Posterior vena cava (tissue), 2 donors: Measurements from ENCODE around the gene SERTAD3. TPM values are rescaled to one million over a fixed set of nuclear protein-coding genes. Genes with fewer than 3 reads are reported as not detected.
"Not testable (repeated sequence)": the region's sequence is repeated elsewhere in the genome, so short reads cannot be mapped to it uniquely, and the experiment has no call there.

ENCODE experiments used
- DNase-seq: peaks from one replicate; pipeline ENCODE4 v3.0.0-alpha.2; 2020; ENCODE audit warnings: low spot score
- intact Hi-C, 2 donors: fragments of 100-400 bp; cut with DNase I; formaldehyde crosslinking; loops; one replicate each; pipeline versions ENCODE4 v1.14.1 to v1.14.2; 2022 to 2023
- total RNA-seq, 2 donors: library from RNA; stranded (reverse); fragmentation: NEBNext Ultra II Directional; extraction: Animal tissue kit (Norgen Biotek cat#: 25700); gene quantifications; one replicate each; pipeline ENCODE4 v1.2.1, GENCODE V29; 2021
- donor health status: DM: yes; HTN: yes; CAD: no.
- donor health status: DM: yes; HTN: yes; CAD: no.

The SERTAD3 gene
- total RNA-seq, 2 donors from 2014 or later = 33.8 to 48.6 TPM

DNA sequence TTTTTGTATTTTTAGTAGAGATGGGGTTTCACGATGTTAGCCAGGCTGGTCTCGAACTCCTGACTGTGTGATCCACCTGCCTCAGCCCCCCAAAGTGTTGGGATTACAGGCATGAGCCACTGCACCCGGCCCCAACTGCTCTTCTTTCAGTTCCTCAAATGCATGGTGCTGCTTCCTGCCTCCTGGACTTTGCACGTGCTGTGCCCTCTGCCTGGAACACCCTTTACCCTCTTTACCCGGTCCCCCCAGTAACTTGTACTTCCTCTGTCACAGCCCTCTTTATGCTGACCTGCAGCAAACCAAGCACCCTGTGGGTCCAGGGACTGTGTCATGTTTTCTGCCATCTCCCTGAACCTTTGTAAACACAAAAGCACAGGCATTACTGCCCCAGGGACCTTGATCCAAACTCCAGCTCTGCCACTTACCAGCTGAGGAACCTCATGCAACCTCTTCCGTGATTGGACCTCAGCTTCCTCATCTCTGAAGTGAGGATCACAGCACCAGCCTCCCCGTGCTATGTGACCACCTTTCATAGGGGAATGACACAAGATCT, 17.6 kb upstream of the SERTAD3 start:
- DNase-seq = peak; percentile 88
- intact Hi-C loops = no loop called here

DNA sequence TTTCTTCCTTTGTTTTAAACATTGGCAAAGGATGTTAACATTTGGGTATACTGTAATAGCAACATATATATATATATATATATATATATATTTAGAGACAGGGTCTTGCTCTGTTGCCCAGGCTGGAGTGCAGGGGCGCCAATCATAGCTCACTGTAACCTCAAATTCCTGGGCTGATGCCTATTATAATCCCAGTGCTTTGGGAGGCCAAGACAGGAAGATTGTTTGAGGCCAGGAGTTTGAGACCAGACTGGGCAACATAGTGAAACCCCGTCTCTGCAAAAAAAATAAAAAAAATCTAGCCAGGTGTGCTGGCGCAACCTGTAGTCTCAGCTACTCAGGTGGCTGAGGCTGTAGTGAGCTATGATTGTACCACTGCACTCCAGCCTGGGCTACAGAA, 16.1 kb upstream of the SERTAD3 start:
- DNase-seq = no peak
- intact Hi-C loops = no loop called here

DNA sequence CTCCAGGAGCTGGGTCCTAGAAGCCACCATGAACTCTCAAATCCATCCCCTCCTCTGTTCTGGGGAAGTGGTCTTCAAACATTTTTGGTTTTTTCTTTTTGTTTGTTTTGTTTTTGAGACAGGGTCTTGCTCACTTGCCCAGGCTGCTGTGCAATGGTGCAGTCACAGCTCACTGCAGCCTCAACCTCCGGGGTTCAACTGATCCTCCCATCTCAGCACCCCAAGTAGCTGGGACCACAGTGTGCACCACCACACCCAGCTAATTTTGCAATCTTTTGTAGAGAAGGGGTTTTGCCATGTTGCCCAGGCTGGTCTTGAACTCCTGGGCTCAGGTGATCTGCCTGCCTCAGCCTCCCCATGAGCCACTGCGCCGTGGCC, 14.5 kb upstream of the SERTAD3 start:
- intact Hi-C loops = no loop called here
- no peak for DNase-seq

DNA sequence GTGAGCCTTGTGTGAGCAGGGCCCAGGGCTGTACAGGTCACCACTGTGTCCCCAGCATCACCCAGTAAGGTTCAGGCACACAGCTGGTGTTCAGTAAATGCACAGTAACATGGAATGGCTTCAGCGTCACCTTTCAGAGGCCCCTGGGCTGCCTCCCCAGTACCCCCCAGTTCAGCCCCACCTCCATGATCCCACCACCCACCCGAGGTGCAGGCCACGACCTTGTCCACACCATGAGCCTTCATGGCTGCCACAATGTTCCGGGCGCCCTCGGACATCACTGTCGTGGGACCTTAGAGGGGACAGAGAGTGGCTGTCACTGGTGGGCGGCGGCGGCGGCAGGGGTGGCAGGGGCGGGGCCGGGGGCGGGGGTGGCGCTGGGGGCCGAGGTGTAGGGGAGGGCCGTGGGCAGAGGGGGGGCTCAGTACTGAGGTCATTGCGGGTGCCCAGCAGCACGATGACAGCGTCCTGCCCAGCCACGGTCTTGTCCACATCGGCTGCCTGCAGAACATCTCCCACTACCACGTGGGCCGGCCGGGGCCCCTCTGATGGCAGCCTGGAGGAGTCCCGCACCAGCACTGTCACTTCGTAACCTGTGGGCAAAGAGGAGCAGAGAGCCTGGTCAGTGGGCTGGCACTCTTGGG, 13.9 kb upstream of the SERTAD3 start:
- intact Hi-C loops = no loop called here
- DNase-seq = no peak

DNA sequence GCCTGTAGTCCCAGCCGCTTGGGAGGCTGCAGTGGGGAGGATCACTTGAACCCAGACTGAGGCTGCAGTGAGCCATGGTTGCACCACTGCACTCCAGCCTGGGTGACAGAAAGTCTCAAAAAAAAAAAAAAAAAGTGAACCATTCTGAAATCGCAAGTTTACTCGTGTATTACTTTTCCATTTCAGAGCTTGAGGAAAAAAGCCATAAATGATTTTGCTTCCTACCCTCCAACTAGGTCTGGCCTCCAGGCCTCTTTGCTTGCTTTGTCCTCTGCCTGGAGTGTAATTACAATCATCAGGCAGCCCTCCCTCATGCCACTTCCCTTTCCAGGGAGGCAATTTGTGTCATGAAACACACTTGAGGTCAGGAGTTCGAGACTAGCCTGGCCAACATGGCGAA, 12.9 kb upstream of the SERTAD3 start:
- intact Hi-C loops = no loop called here
- DNase-seq = no peak

DNA sequence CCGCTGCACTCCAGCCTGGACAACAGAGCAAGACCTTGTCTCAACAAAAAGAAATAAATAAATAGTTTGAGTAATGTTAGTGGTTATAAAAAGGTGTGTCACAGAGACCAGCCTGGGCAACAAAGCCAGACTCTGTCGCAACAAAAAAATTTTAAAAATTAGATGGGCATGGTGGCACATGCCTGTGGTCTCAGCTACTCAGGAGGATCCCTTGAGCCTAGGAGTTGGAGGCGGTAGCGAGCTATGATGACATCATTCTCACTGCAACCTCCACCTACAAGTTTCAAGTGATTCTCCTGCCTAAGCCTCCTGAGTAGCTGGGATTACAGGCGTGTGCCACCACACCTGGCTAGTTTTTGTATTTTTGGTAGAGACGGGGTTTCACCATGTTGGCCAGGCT, 9.8 kb upstream of the SERTAD3 start:
- DNase-seq, intact Hi-C loops: not testable (repeated sequence)

DNA sequence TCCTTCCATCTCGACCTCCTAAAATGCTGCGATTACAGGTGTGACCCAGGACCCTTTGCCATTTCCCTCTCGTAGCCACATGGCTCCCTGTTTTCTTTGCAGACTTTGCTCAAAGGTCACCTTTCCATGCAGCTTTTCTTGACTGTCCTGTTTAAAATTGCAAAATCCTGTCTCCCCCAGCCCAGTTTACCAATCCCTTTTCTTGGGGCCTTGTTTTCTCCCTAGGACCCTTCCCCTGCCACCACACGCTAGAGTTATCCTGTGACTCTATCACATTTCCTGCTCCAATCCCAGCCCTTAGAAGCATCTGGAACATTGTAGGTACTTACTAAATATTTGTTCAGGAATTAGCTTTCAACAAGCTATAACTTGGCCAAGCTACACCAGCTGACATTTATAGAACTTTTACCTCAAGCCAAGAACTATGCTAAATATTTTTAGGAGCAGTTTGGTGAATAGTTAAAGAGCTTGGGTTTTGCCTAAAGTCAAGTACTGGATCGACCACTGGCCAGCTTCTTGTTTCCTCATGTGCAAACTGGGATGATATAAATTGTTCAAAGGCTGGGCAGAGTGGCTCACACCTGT, 9.1 kb upstream of the SERTAD3 start:
- intact Hi-C loops = no loop called here
- no peak for DNase-seq

DNA sequence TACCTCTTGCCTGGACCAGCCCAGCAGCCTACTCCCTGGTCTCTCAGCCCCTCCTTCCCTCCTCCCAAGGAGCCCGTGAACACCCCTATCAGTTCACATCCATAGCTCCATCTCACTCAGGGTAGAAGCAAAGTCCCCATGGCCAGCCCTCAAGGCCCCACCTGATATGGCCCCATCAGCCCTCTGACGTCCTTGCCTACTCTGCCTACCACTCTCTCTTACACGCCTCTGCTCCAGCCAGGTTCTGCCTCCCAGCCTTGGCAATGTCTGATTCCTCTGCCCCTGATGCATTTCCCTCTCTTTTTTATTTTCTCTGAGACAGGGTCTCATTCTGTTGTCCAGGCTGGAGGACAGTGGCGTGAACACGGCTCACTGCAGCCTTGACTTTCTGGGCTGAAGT, 7.9 kb upstream of the SERTAD3 start:
- intact Hi-C loops = no loop called here
- no peak for DNase-seq

DNA sequence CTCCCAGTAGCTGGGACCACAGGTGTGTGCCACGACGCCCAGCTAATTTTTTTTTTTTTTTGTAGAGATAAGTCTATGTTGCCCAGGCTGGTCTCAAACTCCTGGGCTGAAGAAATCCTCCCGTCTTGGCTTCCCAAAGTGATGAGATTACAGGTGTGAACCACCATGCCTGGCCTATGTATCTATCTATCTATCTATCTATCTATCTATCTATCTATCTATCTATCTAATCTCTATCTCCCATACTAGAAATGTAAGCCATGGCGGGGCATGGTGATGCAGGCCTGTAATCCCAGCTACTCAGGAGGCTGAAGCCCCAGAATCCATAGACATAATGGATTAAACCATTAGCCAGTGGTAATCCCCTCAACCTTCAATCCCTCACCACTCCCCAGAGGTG, 6.5 kb upstream of the SERTAD3 start:
- intact Hi-C loops = no loop called here
- DNase-seq = no peak

DNA sequence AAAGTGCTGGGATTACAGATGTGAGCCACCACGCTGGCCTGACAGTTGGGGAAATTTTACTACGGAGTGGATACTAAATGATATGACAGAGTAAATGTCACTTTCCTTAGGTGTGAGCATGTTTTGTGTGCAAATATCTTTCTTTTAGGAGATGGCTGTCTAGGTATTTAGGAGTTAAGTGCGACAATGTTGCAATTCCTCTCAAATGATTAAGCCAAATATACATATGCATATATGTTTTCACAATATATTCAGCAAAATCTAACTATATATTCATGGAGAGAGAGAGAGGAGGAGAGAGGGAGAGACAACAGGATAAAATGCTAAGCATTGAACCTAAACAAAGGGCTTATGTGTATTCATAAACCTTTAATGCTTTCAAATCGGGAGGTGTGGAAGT, 5.4 kb upstream of the SERTAD3 start:
- intact Hi-C loops = loop anchor here in 1 of 2 donors (10.0 kb wide), 1 partner anchor 105 kb away; the partner anchor contains the start of genes C19orf47 and PLD3
- DNase-seq = no peak

DNA sequence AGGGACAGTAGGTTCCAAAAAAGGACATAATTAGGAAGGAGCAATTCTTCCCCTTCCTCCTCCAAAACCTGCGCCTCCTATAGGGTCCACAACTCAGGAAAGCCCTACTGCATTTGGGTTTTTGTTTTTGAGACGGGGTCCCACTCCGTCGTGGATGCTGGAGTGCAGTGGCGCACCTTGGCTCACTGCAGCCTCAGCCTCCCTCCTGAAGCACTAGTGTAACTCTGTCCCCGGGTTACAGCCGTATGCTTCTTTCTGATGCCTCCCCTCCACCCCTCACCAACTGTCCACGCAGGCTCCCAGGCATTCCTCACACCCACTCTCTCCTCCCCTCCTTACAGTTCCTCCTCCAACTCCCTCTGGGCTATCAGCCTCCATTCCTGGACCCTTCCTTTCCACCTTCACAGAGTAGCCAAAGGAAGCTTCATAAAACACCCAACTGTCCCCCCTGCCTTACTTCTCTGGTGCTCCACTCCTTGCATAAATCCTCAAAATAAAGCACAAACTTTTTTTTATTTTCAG, 2.2 kb upstream of the SERTAD3 start:
- DNase-seq = no peak
- intact Hi-C loops = loop anchor here in 1 of 2 donors (10.0 kb wide), 1 partner anchor 102 kb away; the partner anchor contains the start of genes C19orf47 and PLD3

DNA sequence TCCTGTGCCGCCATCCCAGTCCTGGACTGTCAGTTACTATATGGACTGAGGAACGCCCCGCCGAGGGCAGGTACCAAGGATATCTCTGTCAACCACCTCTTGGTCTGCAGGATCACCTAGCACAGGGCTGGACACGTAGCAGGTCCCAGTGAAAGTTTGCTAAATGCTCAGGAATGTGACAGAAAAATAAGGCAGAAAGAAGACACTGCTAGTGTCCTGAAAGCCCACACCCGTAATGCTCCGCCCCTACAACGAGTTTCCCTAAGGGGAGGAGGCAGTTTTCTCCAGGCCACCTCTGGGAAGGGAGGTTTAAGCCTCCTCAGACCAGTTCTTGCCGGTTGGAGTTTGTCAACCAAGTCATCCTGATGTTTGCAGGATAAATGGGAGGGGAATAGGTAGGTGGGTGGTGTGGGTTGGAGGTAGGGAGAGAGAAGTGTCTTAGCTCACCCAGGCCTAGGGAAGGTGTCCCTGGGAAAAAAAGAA, 1.7 kb upstream of the SERTAD3 start:
- intact Hi-C loops = loop anchor here in 1 of 2 donors (10.0 kb wide), 1 partner anchor 101 kb away; the partner anchor contains the start of genes C19orf47 and PLD3

DNA sequence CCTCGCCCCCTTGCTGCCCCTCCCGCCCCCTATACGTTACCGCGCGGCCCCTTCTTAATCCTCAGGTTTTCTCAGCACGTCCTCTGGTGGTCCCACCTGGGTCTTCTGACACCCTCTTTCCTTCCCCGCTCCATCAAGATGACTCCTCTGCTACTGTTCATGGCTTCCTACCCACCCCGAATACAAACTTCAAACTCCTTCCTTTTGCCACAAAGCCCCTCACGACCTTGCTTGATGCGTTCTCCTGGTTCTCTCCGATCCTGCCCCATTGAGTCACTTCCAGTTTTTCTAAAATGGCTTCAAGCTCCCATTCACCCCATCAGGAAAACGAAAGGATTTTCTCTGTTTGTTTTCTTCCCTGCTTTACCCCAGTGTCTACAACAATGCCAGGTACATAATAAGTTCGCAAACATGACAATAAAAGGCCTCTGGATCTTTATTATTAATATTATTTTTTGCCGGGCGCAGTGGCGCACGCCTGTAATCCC, 734 bp upstream of the SERTAD3 start:
- no peak for DNase-seq
- intact Hi-C loops = loop anchor here in 1 of 2 donors (10.0 kb wide), 1 partner anchor 100 kb away; the partner anchor contains the start of genes C19orf47 and PLD3

More for the DNA sequence above, 1.7 kb upstream of the SERTAD3 start:
- no peak for DNase-seq

DNA sequence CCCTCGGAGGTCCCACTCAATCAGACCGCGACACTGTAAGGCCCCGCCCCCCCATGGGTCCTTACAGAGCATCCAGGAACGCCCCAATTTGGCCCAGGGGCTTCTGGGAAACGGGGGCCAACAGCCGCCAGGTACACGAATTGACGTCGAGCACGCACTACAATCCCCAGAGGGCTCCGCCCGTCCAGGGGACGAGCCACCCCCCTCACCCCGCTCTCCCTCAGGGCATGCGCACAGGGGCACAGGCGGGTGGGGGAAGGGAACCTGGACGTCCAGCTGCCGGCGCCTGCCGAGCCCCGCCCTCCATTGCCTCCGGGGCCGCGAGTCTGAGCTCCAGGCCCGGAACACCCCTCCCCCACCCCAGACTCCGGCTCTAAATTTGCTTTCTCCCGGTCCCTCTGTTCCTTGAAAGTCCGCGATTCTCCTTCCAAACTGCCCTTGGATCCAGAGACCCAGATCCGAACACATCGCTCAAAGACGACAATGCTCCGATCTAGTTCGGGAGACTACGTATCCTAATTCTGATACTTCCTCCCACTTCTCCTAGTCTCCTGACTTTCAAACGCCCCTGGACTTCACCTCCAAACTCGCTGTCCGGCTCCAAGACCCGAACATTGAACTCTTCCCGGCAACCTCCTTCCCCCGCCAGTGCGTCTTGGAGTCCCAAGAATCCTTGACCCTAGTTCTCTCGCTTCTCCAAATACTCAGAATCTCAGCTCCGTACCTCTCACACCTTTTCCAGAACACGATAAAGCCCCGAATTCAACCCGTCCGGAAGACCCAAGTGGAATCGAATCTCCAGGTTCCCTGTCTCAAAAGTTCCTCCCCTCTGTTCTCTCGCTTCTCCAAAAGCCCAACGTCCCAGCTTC, 770 bp downstream of the SERTAD3 start:
- intact Hi-C loops = loop anchor here in 1 of 2 donors (10.0 kb wide), 1 partner anchor 99 kb away; the partner anchor contains the start of genes C19orf47 and PLD3
- peak; percentile 100 for DNase-seq

DNA sequence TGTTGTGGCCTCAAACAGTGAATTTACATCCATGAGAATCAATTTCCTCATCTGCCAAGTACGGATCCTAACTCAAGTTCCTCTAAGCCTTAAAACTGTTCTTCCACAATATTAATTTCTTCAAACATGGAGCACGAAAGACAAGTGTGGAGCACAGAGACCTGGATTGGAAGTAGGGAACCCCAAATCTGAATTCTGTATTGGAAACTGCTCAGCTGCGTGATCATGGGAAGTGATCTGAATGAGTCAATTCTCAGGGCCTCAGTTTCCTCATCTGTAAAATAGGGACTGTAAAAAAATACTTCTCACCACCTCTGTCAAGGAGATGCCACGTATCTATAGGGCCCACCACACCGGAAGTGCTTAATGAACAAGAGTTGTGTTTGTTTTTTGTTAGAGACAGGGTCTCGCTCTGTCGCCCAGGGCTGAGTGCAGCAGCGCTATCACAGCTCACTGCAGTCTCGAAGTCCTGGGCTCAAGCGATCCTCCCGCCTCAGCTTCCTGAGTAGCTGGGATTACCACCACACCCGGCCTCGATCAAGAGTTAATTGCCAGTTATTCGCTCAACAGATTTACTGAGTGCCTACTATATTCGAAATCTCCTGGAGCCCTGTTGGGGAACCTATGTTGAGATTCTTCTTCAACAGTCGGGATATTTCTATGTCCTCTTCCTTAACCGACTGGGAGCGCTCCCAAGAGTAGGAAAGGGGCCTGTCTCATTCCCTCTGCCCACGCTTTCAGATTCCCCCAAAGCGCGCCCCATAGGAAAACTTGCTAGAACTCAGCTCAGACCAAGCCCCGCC, 1.6 kb downstream of the SERTAD3 start:
- DNase-seq = no peak

DNA sequence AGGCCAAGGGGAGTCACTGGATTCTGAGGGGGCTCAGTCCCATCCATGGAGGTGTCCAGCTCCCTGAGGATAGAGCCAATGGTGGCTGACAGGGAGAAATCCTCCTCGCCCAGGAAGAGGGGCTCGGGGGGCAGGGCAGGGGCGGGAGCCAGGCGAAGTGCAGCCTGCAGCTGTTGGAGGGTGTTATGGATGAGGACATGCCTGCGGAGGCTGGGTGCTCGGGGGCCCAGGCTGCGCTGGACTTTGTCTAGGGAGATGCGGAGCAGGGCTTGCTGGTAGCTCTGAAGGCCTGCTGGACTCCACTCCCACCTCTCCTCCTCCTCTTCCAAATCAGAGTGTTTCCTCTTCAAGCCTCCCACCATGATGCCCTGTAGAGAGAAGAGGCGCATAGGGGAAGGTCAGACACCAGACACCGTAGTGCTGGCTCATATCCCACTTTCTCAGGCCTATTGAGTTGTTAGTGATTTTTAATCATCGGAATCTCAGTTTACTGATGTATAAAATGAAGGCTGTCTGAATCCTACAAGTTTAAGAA, 2.3 kb downstream of the SERTAD3 start:
- intact Hi-C loops = loop anchor here in 1 of 2 donors (10.0 kb wide), 1 partner anchor 97 kb away; the partner anchor contains the start of genes C19orf47 and PLD3
- DNase-seq = no peak

More for the DNA sequence above, 1.6 kb downstream of the SERTAD3 start:
- intact Hi-C loops = loop anchor here in 1 of 2 donors (10.0 kb wide), 1 partner anchor 98 kb away; the partner anchor contains the start of genes C19orf47 and PLD3

DNA sequence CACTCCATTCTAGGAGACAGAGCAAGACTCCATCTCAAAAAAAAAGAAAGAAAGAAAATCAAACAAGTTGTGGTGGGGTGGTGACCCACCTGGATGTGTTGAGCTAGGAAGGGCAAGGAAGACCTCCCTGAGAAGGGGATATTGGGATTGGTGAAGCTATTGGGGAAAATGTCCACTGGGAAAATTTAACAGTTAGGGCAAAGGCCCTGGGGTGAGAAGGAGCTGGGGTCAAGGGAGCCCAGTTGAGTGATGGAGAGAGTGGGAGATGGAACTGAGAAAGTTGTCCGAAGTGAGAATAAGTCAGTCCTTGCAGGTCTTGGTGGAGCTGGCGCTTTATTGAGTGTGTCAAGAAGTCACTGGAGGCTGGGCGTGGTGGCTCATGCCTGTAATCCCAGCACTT, 5.9 kb downstream of the SERTAD3 start:
- intact Hi-C loops = no loop called here
- no peak for DNase-seq
